HG03280 (cell line): ENCODE measurements around the gene UBAP1L.

ENCODE experiments used
- ATAC-seq: cut with Tn5 transposase; IDR thresholded peaks from one replicate; pipeline ENCODE4 v1.9.1; 2021; ENCODE audit warnings: mild to moderate bottlenecking, moderate library complexity; ENCODE audit not compliant: unreplicated experiment

Gene UBAP1L

GRCh38 chr15:65067317-65067644, 47.7 kb downstream of the UBAP1L start:
- ATAC-seq, result no peak

GRCh38 chr15:65066635-65067316, 48.2 kb downstream of the UBAP1L start:
- ATAC-seq, result no peak

GRCh38 chr15:65066001-65066634, 48.9 kb downstream of the UBAP1L start:
- no peak for ATAC-seq

- ATAC-seq, result no peak
These were observed 52.3 kb downstream of the UBAP1L start for GRCh38 chr15:65062726-65063125.

GRCh38 chr15:65062061-65062460, 52.9 kb downstream of the UBAP1L start:
- no peak for ATAC-seq

GRCh38 chr15:65060641-65061397, 54.2 kb downstream of the UBAP1L start:
- no peak for ATAC-seq

- ATAC-seq, result no peak
These were observed 54.9 kb downstream of the UBAP1L start for GRCh38 chr15:65059931-65060596.

GRCh38 chr15:65059369-65059750, 55.6 kb downstream of the UBAP1L start:
- ATAC-seq, result no peak

- ATAC-seq, result no peak
These were observed 56.3 kb downstream of the UBAP1L start for GRCh38 chr15:65058394-65059368.

- ATAC-seq, result no peak
These were observed 57.5 kb downstream of the UBAP1L start for GRCh38 chr15:65057549-65057940.

- no peak for ATAC-seq
These were observed 58.0 kb downstream of the UBAP1L start for GRCh38 chr15:65056868-65057548.

- ATAC-seq, result no peak
These were observed 58.9 kb downstream of the UBAP1L start for GRCh38 chr15:65056106-65056505.

GRCh38 chr15:65055201-65055870, 59.7 kb downstream of the UBAP1L start:
- ATAC-seq, result no peak

- no peak for ATAC-seq
These were observed 60.4 kb downstream of the UBAP1L start for GRCh38 chr15:65054333-65055200.

- no peak for ATAC-seq
These were observed 62.0 kb downstream of the UBAP1L start for GRCh38 chr15:65052956-65053355.

- no peak for ATAC-seq
These were observed 63.7 kb downstream of the UBAP1L start for GRCh38 chr15:65051266-65051665.

GRCh38 chr15:65050270-65050669, 64.7 kb downstream of the UBAP1L start:
- ATAC-seq, result no peak

GRCh38 chr15:65049418-65049840, 65.6 kb downstream of the UBAP1L start:
- ATAC-seq, result peak; percentile 83
